ENCODE results near the gene SYNPO. TPM values are rescaled to one million over a fixed set of nuclear protein-coding genes. Genes with fewer than 3 reads are reported as not detected.

Gene SYNPO, protein sequence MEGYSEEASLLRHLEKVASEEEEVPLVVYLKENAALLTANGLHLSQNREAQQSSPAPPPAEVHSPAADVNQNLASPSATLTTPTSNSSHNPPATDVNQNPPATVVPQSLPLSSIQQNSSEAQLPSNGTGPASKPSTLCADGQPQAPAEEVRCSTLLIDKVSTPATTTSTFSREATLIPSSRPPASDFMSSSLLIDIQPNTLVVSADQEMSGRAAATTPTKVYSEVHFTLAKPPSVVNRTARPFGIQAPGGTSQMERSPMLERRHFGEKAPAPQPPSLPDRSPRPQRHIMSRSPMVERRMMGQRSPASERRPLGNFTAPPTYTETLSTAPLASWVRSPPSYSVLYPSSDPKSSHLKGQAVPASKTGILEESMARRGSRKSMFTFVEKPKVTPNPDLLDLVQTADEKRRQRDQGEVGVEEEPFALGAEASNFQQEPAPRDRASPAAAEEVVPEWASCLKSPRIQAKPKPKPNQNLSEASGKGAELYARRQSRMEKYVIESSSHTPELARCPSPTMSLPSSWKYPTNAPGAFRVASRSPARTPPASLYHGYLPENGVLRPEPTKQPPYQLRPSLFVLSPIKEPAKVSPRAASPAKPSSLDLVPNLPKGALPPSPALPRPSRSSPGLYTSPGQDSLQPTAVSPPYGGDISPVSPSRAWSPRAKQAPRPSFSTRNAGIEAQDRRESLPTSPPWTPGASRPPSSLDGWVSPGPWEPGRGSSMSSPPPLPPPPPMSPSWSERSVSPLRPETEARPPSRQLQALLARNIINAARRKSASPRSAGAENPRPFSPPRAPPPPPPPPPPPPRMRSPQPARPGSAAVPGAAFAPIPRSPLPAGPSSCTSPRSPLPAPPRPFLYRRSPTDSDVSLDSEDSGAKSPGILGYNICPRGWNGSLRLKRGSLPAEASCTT
- total RNA-seq: 10 to 100 TPM; 32.4 to 62.9 TPM

DNA sequence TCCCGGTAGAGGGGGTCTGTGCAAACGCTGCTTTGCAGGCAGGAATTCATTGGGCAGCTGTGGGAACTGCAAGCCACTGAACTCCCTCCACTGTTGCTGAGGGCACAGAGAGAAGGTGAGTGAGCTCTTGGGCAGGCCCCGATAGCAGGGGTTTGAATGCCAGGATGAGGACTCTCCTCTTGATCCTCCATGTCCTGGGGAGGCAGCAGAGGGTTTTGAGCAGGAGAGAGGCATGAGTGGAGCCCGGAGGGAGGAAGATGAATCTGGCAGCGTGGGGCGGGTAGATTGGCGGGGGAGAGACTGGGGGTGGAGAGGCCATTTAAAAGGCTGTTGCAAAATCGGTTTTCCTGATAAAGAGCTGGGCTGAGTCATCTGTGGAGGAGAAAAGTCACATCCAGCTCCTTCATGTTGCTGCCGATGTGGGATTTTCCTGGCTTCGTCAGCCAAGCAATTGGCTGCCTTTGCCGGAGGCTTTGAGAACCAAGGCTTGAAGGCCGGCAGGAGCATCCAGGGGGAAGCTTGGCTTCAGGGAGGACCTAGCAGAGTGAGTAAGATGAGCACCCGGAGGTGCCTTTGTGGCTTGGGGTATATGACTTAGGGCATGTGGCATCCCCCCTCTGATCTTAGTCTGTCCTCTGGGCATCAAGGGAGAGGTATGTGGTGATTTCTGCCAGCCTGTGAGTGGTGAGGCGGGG is at the start of gene SYNPO:
Gene SYNPO (plus strand): TSS at position 350 of the 695 bp plus-strand sequence. CDS start 7,616 bp downstream, outside the sequence.
- peak; percentile 51 for DNase-seq
- intact Hi-C loops (cut with DNase I): no loop called here

DNA sequence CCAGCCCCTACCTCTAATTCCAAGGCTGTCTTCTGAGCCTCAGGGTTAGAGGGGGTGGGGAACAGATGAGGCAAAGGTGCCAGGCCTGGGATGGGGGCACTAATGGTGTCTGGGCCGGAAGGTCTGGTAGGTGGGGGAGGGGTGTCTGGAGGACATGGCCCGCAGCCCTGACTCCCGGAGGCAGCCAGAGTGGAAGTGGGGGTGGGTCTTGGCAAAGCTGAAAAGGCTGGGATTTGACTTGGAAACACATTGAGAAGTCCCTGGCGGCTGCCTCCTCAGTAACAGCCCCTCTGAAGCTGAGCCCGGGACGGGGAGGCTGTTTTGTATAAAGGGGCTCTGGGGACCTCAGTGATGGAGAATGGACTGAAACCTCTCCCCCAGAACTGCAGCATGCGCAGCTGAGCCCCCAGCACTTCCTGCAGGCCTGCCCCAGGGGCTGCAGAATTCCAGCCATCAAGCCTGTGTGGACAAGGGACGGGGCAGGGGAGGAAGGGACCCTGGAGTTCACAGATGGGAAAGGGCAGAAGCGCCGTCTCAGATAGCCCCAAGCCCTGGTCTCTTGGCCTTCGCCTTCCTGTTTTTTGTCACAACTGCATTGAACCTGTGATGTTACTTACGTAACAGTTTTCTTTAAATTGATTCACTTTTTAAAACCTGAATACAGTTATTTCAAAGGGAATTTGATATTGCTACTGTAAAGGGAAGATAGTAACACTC is 49.3 kb upstream of the SYNPO start:
- no peak for DNase-seq
- peaks cover 5% of the 10 kb centered on the region for H3K4me1 ChIP-seq

More for the DNA sequence above, at the start of gene SYNPO:
- no peaks in the 10 kb centered on the region for H3K4me1 ChIP-seq
- H3K36me3 ChIP-seq: no peaks in the 10 kb centered on the region
- peak within 1 kb of the TSS; percentile 28 to 36 for H3K9ac ChIP-seq (ENCODE audit: low read depth in 2 of 2, low read length in 2 of 2)
- no peak within 1 kb of the TSS for H3K4me3 ChIP-seq
- H3K9me3 ChIP-seq: no peaks in the 10 kb centered on the region
- TF ChIP-seq, protein P1, sequence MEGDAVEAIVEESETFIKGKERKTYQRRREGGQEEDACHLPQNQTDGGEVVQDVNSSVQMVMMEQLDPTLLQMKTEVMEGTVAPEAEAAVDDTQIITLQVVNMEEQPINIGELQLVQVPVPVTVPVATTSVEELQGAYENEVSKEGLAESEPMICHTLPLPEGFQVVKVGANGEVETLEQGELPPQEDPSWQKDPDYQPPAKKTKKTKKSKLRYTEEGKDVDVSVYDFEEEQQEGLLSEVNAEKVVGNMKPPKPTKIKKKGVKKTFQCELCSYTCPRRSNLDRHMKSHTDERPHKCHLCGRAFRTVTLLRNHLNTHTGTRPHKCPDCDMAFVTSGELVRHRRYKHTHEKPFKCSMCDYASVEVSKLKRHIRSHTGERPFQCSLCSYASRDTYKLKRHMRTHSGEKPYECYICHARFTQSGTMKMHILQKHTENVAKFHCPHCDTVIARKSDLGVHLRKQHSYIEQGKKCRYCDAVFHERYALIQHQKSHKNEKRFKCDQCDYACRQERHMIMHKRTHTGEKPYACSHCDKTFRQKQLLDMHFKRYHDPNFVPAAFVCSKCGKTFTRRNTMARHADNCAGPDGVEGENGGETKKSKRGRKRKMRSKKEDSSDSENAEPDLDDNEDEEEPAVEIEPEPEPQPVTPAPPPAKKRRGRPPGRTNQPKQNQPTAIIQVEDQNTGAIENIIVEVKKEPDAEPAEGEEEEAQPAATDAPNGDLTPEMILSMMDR (IDR thresholded peaks at IDR 0.05): no peak
- H3K27ac ChIP-seq: peak within 1 kb of the TSS; percentile 78
- no peaks in the 10 kb centered on the region for H3K27me3 ChIP-seq

DNA sequence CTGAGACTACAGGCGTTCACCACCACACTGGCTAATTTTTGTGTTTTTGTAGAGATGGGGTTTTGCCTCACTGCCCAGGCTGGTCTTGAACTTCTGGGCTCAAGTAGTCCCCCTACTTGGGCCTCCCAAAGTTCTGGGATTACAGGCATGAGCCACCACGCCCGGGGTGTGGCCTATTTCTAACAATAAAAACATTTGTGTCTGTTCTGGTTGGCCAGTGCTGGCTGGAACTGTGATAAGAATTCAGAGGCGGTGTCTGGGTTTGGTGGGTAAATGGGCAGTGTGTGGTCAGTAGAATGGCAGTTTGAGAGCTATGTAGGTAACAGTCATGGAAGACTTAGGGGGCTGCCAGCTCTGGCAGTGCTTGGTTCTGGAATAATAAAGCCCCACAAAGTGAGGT is 46.9 kb upstream of the SYNPO start:
- intact Hi-C loops (cut with DNase I): no loop called here
- Histone ChIP-seq H3K9ac (ENCODE audit: low read depth in 2 of 2, low read length in 2 of 2) (no peak overlapping the region), H3K4me1 (peaks cover 5% of the 10 kb centered on the region), H3K27ac (no peak overlapping the region), H3K4me3 (no peak overlapping the region), H3K9me3 (no peaks in the 10 kb centered on the region), H3K36me3 (no peaks in the 10 kb centered on the region), H3K27me3 (no peaks in the 10 kb centered on the region)
- peak; percentile 61 for DNase-seq
- TF ChIP-seq, protein P1 (IDR thresholded peaks at IDR 0.05): no peak

More for the DNA sequence above, 49.3 kb upstream of the SYNPO start:
- H3K9me3 ChIP-seq: no peaks in the 10 kb centered on the region
- intact Hi-C loops (cut with DNase I): no loop called here
- no peaks in the 10 kb centered on the region for H3K36me3 ChIP-seq
- no peaks in the 10 kb centered on the region for H3K27me3 ChIP-seq
- peak overlapping the region; percentile 56 to 74 for H3K9ac ChIP-seq (ENCODE audit: low read depth in 2 of 2, low read length in 2 of 2)
- H3K4me3 ChIP-seq: no peak overlapping the region
- H3K27ac ChIP-seq: peak overlapping the region; percentile 22
- TF ChIP-seq, protein P1 (IDR thresholded peaks at IDR 0.05): no peak

DNA sequence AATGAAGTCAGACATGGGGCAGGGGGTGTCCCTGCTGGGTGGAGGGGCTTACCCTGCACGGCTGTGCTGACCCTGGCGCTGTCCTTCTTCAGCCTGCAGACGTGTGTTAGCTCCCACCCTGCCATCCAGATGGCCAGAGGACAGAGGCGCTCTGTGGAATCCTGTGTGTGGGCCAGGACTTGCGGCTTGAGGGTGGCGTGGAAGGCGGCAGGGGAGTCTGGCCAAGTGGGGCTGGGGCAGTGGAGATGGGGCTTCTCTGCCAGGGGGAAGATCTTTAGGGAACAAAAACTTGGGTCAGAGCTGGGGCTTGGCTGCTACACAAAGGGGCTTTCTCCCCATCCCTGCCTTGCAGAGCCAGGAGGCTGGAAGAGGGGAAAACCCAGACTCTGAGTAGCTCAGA is 46.5 kb upstream of the SYNPO start:
- H3K9me3 ChIP-seq: no peaks in the 10 kb centered on the region
- no peak overlapping the region for H3K9ac ChIP-seq (ENCODE audit: low read depth in 2 of 2, low read length in 2 of 2)
- intact Hi-C loops (cut with DNase I): no loop called here
- no peak overlapping the region for H3K4me3 ChIP-seq
- no peak for DNase-seq
- no peaks in the 10 kb centered on the region for H3K27me3 ChIP-seq
- no peak overlapping the region for H3K27ac ChIP-seq
- H3K4me1 ChIP-seq: peaks cover 5% of the 10 kb centered on the region
- TF ChIP-seq, protein P1 (IDR thresholded peaks at IDR 0.05): no peak
- no peaks in the 10 kb centered on the region for H3K36me3 ChIP-seq

All from colonic mucosa (tissue), 4 donors.